Liver (tissue), 3 donors: ENCODE data around the gene ATAD1.

Experiments used
- JUND ChIP-seq, 2 donors: IDR thresholded peaks; 2 replicates each; pipeline ENCODE4 v1.6.1; 2016; ENCODE audit warnings: antibody characterized with exemption in 2 of 2
- RXRA ChIP-seq, 2 donors: IDR thresholded peaks; 2 replicates each; pipeline ENCODE4 v1.6.1; 2017 to 2018; ENCODE audit warnings: antibody characterized with exemption in 2 of 2, mild to moderate bottlenecking in 1 of 2
- TAF1 ChIP-seq: conservative IDR thresholded peaks from 2 replicates; pipeline ENCODE4 v1.6.1; 2016; ENCODE audit warnings: antibody characterized with exemption, mild to moderate bottlenecking
- YY1 ChIP-seq: IDR thresholded peaks from 2 replicates; pipeline ENCODE4 v1.6.1; 2016; ENCODE audit warnings: antibody characterized with exemption, mild to moderate bottlenecking
- TF ChIP-seq, protein P1 (sequence below): IDR thresholded peaks from 2 replicates; pipeline ENCODE4 v1.6.1; 2016; ENCODE audit warnings: antibody characterized with exemption
- TF ChIP-seq, protein P2 (sequence below): fragments of 150-350 bp; IDR thresholded peaks from 2 replicates; pipeline ENCODE4 v1.5.1; 2017; ENCODE audit warnings: improper control_type of control experiment, low read depth, low read length; ENCODE audit not compliant: missing input control
- TF ChIP-seq, protein P3 (sequence below): IDR thresholded peaks from 2 replicates; pipeline ENCODE4 v1.6.1; 2016; ENCODE audit warnings: antibody characterized with exemption, mild to moderate bottlenecking
- TF ChIP-seq, protein P4 (sequence below): IDR thresholded peaks from 2 replicates; pipeline ENCODE4 v1.6.1; 2016; ENCODE audit warnings: antibody characterized with exemption
- donor health status: healthy.
- donor health status: healthy.

DNA sequence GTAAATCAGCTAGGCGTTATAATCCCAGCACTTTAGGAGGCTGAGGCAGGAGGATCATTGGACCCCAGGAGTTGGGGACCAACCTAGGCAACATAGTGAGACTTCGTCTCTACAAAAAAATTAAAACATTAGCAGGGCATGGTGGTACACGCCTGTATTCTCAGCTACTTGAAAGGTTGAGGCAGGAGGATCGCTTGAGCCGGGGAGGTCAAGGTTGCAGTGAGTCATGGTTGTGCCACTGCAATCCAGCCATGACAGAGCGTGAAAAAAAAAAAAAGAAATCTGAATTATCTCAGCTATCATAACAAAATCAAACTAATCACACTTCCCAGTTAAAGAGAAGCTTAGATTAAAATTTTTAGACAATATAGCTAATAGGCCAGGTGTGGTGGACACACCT is 35.3 kb downstream of the ATAD1 start:
- TF ChIP-seq, protein P1, sequence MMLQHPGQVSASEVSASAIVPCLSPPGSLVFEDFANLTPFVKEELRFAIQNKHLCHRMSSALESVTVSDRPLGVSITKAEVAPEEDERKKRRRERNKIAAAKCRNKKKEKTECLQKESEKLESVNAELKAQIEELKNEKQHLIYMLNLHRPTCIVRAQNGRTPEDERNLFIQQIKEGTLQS, result no peak
- TF ChIP-seq, protein P2, sequence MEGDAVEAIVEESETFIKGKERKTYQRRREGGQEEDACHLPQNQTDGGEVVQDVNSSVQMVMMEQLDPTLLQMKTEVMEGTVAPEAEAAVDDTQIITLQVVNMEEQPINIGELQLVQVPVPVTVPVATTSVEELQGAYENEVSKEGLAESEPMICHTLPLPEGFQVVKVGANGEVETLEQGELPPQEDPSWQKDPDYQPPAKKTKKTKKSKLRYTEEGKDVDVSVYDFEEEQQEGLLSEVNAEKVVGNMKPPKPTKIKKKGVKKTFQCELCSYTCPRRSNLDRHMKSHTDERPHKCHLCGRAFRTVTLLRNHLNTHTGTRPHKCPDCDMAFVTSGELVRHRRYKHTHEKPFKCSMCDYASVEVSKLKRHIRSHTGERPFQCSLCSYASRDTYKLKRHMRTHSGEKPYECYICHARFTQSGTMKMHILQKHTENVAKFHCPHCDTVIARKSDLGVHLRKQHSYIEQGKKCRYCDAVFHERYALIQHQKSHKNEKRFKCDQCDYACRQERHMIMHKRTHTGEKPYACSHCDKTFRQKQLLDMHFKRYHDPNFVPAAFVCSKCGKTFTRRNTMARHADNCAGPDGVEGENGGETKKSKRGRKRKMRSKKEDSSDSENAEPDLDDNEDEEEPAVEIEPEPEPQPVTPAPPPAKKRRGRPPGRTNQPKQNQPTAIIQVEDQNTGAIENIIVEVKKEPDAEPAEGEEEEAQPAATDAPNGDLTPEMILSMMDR, result no peak
- no peak for TF ChIP-seq TAF1
- TF ChIP-seq, protein P3, sequence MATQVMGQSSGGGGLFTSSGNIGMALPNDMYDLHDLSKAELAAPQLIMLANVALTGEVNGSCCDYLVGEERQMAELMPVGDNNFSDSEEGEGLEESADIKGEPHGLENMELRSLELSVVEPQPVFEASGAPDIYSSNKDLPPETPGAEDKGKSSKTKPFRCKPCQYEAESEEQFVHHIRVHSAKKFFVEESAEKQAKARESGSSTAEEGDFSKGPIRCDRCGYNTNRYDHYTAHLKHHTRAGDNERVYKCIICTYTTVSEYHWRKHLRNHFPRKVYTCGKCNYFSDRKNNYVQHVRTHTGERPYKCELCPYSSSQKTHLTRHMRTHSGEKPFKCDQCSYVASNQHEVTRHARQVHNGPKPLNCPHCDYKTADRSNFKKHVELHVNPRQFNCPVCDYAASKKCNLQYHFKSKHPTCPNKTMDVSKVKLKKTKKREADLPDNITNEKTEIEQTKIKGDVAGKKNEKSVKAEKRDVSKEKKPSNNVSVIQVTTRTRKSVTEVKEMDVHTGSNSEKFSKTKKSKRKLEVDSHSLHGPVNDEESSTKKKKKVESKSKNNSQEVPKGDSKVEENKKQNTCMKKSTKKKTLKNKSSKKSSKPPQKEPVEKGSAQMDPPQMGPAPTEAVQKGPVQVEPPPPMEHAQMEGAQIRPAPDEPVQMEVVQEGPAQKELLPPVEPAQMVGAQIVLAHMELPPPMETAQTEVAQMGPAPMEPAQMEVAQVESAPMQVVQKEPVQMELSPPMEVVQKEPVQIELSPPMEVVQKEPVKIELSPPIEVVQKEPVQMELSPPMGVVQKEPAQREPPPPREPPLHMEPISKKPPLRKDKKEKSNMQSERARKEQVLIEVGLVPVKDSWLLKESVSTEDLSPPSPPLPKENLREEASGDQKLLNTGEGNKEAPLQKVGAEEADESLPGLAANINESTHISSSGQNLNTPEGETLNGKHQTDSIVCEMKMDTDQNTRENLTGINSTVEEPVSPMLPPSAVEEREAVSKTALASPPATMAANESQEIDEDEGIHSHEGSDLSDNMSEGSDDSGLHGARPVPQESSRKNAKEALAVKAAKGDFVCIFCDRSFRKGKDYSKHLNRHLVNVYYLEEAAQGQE, result no peak
- TF ChIP-seq YY1, result no peak
- no peak for TF ChIP-seq RXRA (IDR thresholded peaks at IDR 0.05)
- no peak for TF ChIP-seq JUND (IDR thresholded peaks at IDR 0.05)
- TF ChIP-seq, protein P4, sequence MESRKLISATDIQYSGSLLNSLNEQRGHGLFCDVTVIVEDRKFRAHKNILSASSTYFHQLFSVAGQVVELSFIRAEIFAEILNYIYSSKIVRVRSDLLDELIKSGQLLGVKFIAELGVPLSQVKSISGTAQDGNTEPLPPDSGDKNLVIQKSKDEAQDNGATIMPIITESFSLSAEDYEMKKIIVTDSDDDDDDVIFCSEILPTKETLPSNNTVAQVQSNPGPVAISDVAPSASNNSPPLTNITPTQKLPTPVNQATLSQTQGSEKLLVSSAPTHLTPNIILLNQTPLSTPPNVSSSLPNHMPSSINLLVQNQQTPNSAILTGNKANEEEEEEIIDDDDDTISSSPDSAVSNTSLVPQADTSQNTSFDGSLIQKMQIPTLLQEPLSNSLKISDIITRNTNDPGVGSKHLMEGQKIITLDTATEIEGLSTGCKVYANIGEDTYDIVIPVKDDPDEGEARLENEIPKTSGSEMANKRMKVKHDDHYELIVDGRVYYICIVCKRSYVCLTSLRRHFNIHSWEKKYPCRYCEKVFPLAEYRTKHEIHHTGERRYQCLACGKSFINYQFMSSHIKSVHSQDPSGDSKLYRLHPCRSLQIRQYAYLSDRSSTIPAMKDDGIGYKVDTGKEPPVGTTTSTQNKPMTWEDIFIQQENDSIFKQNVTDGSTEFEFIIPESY, result no peak
